ENCODE data around the gene SLC8A2.
"Not testable (repeated sequence)": the region's sequence is repeated elsewhere in the genome, so short reads cannot be mapped to it uniquely, and the experiment has no call there.

DNA sequence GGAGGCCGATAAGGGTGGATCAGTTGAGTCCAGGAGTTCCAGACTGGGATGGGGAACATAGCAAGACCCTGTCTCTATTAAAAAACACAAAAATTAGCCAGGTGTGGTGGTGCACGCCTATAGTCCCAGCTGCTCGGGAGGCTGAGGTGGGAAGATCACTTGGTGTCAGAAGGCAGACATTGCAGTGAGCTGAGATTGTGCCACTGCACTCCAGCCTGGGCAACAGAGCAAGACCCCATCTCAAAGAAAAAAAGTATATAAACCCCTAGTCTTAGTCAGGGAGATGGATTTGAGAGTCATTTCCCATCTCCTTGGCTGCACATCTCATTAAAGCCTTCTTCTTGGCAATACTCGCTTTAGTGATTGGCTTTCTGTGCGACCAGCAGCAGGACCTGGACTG, 87.8 kb downstream of the SLC8A2 start:
- TF ChIP-seq, protein P1, sequence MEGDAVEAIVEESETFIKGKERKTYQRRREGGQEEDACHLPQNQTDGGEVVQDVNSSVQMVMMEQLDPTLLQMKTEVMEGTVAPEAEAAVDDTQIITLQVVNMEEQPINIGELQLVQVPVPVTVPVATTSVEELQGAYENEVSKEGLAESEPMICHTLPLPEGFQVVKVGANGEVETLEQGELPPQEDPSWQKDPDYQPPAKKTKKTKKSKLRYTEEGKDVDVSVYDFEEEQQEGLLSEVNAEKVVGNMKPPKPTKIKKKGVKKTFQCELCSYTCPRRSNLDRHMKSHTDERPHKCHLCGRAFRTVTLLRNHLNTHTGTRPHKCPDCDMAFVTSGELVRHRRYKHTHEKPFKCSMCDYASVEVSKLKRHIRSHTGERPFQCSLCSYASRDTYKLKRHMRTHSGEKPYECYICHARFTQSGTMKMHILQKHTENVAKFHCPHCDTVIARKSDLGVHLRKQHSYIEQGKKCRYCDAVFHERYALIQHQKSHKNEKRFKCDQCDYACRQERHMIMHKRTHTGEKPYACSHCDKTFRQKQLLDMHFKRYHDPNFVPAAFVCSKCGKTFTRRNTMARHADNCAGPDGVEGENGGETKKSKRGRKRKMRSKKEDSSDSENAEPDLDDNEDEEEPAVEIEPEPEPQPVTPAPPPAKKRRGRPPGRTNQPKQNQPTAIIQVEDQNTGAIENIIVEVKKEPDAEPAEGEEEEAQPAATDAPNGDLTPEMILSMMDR (IDR thresholded peaks at IDR 0.05), result not testable (repeated sequence)
- TF ChIP-seq, protein P2, sequence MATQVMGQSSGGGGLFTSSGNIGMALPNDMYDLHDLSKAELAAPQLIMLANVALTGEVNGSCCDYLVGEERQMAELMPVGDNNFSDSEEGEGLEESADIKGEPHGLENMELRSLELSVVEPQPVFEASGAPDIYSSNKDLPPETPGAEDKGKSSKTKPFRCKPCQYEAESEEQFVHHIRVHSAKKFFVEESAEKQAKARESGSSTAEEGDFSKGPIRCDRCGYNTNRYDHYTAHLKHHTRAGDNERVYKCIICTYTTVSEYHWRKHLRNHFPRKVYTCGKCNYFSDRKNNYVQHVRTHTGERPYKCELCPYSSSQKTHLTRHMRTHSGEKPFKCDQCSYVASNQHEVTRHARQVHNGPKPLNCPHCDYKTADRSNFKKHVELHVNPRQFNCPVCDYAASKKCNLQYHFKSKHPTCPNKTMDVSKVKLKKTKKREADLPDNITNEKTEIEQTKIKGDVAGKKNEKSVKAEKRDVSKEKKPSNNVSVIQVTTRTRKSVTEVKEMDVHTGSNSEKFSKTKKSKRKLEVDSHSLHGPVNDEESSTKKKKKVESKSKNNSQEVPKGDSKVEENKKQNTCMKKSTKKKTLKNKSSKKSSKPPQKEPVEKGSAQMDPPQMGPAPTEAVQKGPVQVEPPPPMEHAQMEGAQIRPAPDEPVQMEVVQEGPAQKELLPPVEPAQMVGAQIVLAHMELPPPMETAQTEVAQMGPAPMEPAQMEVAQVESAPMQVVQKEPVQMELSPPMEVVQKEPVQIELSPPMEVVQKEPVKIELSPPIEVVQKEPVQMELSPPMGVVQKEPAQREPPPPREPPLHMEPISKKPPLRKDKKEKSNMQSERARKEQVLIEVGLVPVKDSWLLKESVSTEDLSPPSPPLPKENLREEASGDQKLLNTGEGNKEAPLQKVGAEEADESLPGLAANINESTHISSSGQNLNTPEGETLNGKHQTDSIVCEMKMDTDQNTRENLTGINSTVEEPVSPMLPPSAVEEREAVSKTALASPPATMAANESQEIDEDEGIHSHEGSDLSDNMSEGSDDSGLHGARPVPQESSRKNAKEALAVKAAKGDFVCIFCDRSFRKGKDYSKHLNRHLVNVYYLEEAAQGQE (IDR thresholded peaks at IDR 0.05; ENCODE audit: insufficient read depth in 1 of 2, low read depth in 2 of 2, low read length in 1 of 2), result not testable (repeated sequence)
- peak; percentile 42 for TF ChIP-seq POLR2AphosphoS5 (IDR thresholded peaks at IDR 0.05; ENCODE audit: low read depth, low read length)
- TF ChIP-seq SIN3A (IDR thresholded peaks at IDR 0.05; ENCODE audit: borderline replicate concordance, insufficient read depth, low read depth, low read length), result not testable (repeated sequence)

Measured in Panc1 (cell line).